Measurements from ENCODE around the gene GRWD1.

DNA sequence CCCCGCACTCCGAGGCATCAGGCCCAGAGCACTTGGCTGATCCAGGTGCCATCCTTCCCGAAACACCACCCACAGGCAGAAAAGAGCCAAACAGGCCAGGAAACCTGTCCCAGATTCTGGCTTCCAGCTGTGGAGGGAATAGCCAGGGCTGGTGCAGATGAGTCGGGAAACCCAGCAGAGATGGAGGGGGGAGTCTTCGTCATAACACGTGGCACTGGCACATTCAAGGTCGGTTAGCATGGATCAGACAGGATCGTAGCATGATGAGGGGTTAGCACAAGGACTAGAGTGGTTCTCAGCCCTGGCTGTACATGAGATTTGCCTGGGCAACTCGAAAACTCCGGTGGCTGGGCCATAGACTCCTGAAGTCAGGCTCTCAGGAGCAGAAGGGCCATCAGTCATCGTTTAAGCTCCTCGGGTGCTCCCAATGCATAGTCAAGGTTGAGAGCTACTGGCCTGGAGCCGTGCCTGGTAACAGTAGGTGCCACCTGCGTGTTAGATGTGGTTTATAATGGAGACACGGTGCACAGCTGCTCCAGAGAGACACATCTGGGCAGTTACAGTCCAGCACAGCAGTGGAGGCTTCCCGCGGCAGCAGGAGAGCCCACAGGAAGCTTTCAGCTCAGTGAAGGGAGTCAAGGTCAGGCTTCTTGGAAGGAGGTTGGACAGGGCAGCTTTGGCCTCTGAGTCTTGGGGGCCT, 29.7 kb downstream of the GRWD1 start:
- TF ChIP-seq, protein P1, sequence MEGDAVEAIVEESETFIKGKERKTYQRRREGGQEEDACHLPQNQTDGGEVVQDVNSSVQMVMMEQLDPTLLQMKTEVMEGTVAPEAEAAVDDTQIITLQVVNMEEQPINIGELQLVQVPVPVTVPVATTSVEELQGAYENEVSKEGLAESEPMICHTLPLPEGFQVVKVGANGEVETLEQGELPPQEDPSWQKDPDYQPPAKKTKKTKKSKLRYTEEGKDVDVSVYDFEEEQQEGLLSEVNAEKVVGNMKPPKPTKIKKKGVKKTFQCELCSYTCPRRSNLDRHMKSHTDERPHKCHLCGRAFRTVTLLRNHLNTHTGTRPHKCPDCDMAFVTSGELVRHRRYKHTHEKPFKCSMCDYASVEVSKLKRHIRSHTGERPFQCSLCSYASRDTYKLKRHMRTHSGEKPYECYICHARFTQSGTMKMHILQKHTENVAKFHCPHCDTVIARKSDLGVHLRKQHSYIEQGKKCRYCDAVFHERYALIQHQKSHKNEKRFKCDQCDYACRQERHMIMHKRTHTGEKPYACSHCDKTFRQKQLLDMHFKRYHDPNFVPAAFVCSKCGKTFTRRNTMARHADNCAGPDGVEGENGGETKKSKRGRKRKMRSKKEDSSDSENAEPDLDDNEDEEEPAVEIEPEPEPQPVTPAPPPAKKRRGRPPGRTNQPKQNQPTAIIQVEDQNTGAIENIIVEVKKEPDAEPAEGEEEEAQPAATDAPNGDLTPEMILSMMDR (IDR thresholded peaks at IDR 0.05 in 4 of 5, conservative IDR thresholded peaks at IDR 0.05 in 1 of 5): no peak
- TF ChIP-seq POLR2A (IDR thresholded peaks at IDR 0.05): no peak

All from gastrocnemius medialis (tissue), 4 donors.